Activated CD8-positive, alpha-beta T cell treated with anti-CD3 and anti-CD28 coated beads for 36 hours (primary cell): ENCODE data around the gene SGK2. TPM values are rescaled to one million over a fixed set of nuclear protein-coding genes. Genes with fewer than 3 reads are reported as not detected.

Source experiments
- ATAC-seq: fragments of 200-7000 bp; cut with Tn5 transposase; one replicate; pipeline ENCODE4 v1.10.0; 2021; ENCODE audit warnings: mild to moderate bottlenecking, moderate library complexity
- CTCF ChIA-PET: fragments of 350-600 bp; sonication (Branson Sonifier 250); formaldehyde crosslinking; loops from one replicate; lab custom pipeline; 2021; ENCODE audit warnings: antibody characterized with exemption; lab: Charles Lee
- POLR2A ChIA-PET: fragments of 350-600 bp; sonication (Branson Sonifier 250); formaldehyde crosslinking; loops from one replicate; lab custom pipeline; 2021; ENCODE audit warnings: antibody characterized with exemption; lab: Charles Lee
- DNase-seq: peaks from one replicate; pipeline ENCODE4 v3.0.0-alpha.2; 2020
- H3K27ac Mint-ChIP-seq: one replicate; pipeline ENCODE4 v1.8.0; 2021; ENCODE audit warnings: mild to moderate bottlenecking, mixed read lengths
- H3K27me3 Mint-ChIP-seq: one replicate; pipeline ENCODE4 v1.8.0; 2021; ENCODE audit warnings: mixed read lengths
- H3K36me3 Mint-ChIP-seq: one replicate; pipeline ENCODE4 v1.8.0; 2021; ENCODE audit warnings: low read depth, mixed read lengths
- H3K4me1 Mint-ChIP-seq: one replicate; pipeline ENCODE4 v1.8.0; 2021; ENCODE audit warnings: low read depth, mixed read lengths
- H3K4me3 Mint-ChIP-seq: one replicate; pipeline ENCODE4 v1.8.0; 2021; ENCODE audit warnings: mild to moderate bottlenecking, moderate library complexity, mixed read lengths
- H3K9me3 Mint-ChIP-seq: one replicate; pipeline ENCODE4 v1.8.0; 2021; ENCODE audit warnings: mixed read lengths
- CTCF ChIP-seq: fragments of 200-600 bp; IDR thresholded peaks from one replicate; pipeline ENCODE4 v1.8.0; 2022; ENCODE audit warnings: antibody characterized with exemption, mild to moderate bottlenecking
- intact Hi-C: fragments of 100-400 bp; cut with micrococcal nuclease; formaldehyde crosslinking; loops from one replicate; pipeline ENCODE4 v1.10.0; 2022
- total RNA-seq, 2 experiments: library from RNA; stranded (reverse); gene quantifications; one replicate each; pipeline ENCODE4 v1.2.3, GENCODE V29; 2021

SGK2 gene
- total RNA-seq, 2 experiments from 2014 or later, result 0.16 to 0.50 TPM

DNA sequence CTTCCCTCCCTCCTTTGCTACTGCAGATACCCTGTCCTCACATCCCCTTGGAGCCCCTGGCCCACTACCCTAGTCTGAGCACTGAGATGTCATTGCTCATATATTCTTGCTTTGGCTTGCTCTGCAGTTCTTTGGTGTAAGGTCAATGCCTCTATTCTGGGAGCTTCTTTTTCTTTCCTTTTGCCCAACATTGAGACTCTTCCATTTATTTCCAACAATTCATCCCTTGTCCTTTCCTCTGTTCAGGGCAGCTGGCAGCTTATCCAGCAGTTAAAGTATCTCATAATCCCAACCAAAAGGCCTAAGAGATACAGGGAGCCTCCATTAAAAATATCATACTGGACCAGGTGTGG lies 27.8 kb upstream of the SGK2 start:
- no peaks in the 10 kb centered on the region for H3K27me3 Mint-ChIP-seq
- H3K27ac Mint-ChIP-seq, result no peak overlapping the region
- no peak overlapping the region for H3K4me3 Mint-ChIP-seq
- DNase-seq, result no peak
- no peaks in the 10 kb centered on the region for H3K9me3 Mint-ChIP-seq
- no peaks in the 10 kb centered on the region for H3K4me1 Mint-ChIP-seq
- ATAC-seq, result no peak
- intact Hi-C loops, result loop anchor here (10.0 kb wide), 1 partner anchor 564 kb away; no protein-coding TSS in a partner anchor
- CTCF ChIA-PET, result interaction anchor here (0.9 kb wide), 1 partner anchor 82 kb away, joined by 3 read pairs; no protein-coding TSS in a partner anchor
- POLR2A ChIA-PET, result interaction anchor here (1.9 kb wide), 1 partner anchor 73 kb away, joined by 6 read pairs; the partner anchor contains the start of gene SRSF6
- no peaks in the 10 kb centered on the region for H3K36me3 Mint-ChIP-seq
- no peak for TF ChIP-seq CTCF

GRCh38 chr20:43532416-43533055 lies 26.3 kb upstream of the SGK2 start:
- ATAC-seq, result no peak
- Mint-ChIP-seq H3K4me3 (no peak overlapping the region), H3K36me3 (no peaks in the 10 kb centered on the region), H3K27me3 (no peaks in the 10 kb centered on the region), H3K9me3 (no peaks in the 10 kb centered on the region), H3K27ac (no peak overlapping the region), H3K4me1 (no peaks in the 10 kb centered on the region)
- no peak for TF ChIP-seq CTCF
- intact Hi-C loops, result loop anchor here (10.0 kb wide), 1 partner anchor 562 kb away; no protein-coding TSS in a partner anchor
- ChIA-PET POLR2A (no interaction called here), CTCF (interaction anchor here (1.3 kb wide), 1 partner anchor 159 kb away, joined by 3 read pairs; no protein-coding TSS in a partner anchor)
- DNase-seq, result no peak

GRCh38 chr20:43533060-43533459 lies 25.8 kb upstream of the SGK2 start:
- no peak for ATAC-seq
- TF ChIP-seq CTCF, result no peak
- no peak overlapping the region for H3K4me3 Mint-ChIP-seq
- POLR2A ChIA-PET, result no interaction called here
- no peaks in the 10 kb centered on the region for H3K27me3 Mint-ChIP-seq
- no peaks in the 10 kb centered on the region for H3K9me3 Mint-ChIP-seq
- CTCF ChIA-PET, result interaction anchor here (1.3 kb wide), 1 partner anchor 159 kb away, joined by 3 read pairs; no protein-coding TSS in a partner anchor
- H3K4me1 Mint-ChIP-seq, result no peaks in the 10 kb centered on the region
- no peak overlapping the region for H3K27ac Mint-ChIP-seq
- intact Hi-C loops, result loop anchor here (10.0 kb wide), 1 partner anchor 562 kb away; no protein-coding TSS in a partner anchor
- no peak for DNase-seq
- no peaks in the 10 kb centered on the region for H3K36me3 Mint-ChIP-seq

DNA sequence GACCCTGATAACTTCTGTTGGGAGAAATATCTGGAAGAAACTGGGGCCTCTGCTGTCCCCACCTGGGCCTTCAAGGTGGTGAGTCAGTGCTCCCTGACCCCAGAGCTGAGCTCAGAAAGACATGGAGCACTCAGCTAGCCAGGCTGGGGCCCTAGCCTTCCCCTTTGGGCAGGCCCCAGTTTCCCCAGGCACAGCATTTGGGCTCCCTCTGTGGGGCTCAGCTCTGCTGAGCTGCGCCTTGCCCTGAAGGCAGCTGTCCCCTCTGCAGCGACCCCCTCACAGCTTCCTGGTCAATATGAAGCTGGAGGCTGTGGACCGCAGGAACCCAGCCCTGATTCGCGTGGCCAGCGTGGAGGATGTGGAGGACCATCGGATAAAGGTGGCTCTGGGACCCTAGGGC lies 24.8 kb upstream of the SGK2 start:
- H3K9me3 Mint-ChIP-seq, result no peaks in the 10 kb centered on the region

More for the DNA sequence above, 24.8 kb upstream of the SGK2 start:
- Mint-ChIP-seq H3K36me3 (no peaks in the 10 kb centered on the region), H3K27ac (no peak overlapping the region), H3K27me3 (no peaks in the 10 kb centered on the region), H3K4me1 (no peaks in the 10 kb centered on the region), H3K4me3 (no peak overlapping the region)
- no peak for DNase-seq
- CTCF ChIA-PET, result no interaction called here
- intact Hi-C loops, result loop anchor here (10.0 kb wide), 1 partner anchor 561 kb away; no protein-coding TSS in a partner anchor
- POLR2A ChIA-PET, result no interaction called here
- ATAC-seq, result no peak
- no peak for TF ChIP-seq CTCF
